Right kidney (tissue), 1 donor: Measurements from ENCODE around the gene INHA.

Experiments used
- DNase-seq: peaks from one replicate; pipeline ENCODE4 v3.0.0-alpha.2; 2016

The INHA gene

GRCh38 chr2:219573166-219573565, 1.1 kb downstream of the INHA start:
- no peak for DNase-seq

DNA sequence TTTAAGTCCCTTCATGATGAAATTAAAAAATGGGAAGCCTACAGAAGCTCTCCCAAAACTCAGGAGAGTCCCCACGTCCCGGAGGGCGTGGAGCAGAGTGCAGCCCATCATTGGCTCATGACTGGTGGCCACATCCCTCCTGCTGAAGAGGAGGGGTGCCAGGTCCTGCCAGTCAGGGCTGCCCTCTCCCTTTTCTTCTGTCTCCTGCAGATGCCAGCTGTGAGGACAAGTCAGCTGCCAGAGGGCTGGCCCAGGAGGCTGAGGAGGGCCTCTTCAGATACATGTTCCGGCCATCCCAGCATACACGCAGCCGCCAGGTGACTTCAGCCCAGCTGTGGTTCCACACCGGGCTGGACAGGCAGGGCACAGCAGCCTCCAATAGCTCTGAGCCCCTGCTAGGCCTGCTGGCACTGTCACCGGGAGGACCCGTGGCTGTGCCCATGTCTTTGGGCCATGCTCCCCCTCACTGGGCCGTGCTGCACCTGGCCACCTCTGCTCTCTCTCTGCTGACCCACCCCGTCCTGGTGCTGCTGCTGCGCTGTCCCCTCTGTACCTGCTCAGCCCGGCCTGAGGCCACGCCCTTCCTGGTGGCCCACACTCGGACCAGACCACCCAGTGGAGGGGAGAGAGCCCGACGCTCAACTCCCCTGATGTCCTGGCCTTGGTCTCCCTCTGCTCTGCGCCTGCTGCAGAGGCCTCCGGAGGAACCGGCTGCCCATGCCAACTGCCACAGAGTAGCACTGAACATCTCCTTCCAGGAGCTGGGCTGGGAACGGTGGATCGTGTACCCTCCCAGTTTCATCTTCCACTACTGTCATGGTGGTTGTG, 2.6 kb downstream of the INHA start:
- DNase-seq, result no peak

GRCh38 chr2:219575566-219576504, 3.7 kb downstream of the INHA start:
- DNase-seq, result no peak

DNA sequence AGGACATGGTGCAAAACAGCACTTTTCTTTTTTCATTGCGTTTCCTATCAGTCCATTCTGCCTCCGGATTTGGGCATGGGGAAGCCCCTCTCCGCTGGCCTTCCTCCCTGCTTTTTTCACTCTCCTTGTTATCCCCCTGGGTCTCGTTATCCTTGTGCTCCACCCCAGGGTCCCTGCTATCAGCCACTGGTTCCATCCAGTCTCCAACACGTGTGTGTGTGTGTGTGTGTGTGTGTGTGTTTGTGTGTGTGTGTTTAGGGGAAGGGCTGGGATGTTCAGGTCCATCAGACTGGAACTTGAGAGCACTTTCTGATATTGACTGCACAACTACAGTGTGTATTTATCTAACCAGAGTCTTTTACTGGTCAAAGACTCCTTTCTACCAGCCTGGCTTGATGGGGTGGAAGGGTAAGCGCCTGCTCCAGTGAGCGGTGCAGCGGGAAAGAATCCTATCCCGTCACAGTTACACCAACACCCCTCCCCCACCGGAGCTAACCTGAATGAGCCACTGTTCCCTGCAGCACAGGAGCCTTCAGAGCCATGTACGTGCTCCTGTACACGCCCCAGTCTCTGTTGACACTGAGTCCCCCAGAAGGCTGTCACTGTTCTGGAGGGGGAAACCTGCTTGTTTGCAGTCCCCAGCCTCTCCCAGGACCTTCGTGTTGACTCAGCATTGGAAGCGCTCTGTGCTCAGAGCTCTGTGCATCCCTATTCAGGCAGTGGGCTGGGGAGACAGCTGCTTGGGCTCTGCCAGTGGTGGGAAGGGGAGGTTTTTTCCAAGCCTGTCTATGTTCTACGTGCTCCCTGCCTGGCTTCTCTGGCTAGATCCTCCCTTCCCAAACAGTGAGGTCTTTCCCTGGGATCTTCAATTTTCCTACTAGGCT, 4.6 kb downstream of the INHA start:
- DNase-seq, result peak; percentile 71

GRCh38 chr2:219578811-219579613, 6.9 kb downstream of the INHA start:
- DNase-seq, result no peak

GRCh38 chr2:219581346-219581745, 9.2 kb downstream of the INHA start:
- DNase-seq, result no peak

- DNase-seq, result no peak
Observed at GRCh38 chr2:219591091-219591490, 19.0 kb downstream of the INHA start.

GRCh38 chr2:219592736-219593135, 20.6 kb downstream of the INHA start:
- DNase-seq, result no peak

DNA sequence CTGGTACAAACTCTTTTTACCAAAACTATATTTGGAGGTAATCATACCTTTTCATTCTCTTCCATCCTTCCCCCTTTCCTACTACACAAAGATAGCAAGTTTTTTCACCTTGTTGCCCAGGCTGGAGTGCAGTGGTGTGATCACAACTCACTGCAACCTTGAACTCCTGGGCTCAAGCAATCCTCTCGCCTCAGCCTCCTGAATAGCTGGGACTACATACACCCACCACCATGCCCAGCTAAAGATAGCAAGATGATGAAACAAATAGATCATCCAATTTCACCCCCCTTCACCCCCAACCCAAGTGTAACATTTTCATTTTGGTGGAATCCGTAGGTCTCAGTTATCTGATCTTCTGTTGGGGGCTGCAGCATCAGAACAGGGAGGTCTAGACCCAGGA, 21.0 kb downstream of the INHA start:
- DNase-seq, result no peak

DNA sequence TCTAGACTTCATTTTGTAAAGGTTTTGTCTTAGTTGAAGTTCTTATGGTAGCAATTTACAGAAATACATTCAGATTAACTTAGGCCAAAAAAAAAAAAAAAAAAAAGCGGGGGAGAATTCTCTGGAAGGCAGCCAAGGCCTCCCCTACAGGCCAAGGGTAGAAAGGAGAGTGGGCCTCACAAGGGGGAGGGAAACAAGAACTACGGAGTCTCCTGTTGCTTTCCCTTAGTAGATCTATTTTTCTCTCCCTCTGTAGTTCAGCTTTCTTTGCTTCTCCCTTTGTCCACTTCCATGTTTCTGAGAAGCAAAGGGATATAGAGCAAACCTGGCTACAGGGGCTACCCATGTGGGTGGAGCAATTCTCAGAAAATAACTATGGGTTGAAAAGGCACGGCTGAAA, 23.1 kb downstream of the INHA start:
- DNase-seq, result peak; percentile 49

DNA sequence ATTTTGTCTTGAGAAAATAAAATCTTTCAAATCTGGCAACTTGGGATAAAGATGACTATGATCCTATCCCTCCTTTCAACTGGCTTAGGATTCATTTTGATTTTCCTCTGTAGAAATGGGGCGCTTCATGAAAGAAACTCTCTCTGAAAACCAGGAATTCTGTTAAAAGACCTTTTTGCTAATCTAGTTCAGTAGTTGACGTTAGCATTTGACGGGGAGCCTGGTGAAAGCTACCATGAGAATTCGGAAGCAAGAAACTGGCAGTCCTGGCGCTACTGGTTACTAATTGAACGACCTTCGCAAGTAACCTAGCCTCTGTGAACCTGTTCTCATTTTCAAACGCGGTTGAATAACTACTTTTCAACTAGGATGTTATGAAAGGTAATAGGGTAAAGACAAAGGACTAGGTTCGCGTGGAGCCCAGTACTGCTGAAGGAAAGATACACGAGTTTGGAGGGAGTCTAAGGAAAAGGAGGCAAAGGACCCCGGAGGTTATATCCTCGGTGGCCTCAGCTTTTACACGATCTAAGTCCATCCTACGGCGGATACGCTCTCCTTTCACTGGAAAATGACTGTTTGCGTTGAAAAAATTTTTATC, 24.9 kb downstream of the INHA start:
- DNase-seq, result peak; percentile 84

DNA sequence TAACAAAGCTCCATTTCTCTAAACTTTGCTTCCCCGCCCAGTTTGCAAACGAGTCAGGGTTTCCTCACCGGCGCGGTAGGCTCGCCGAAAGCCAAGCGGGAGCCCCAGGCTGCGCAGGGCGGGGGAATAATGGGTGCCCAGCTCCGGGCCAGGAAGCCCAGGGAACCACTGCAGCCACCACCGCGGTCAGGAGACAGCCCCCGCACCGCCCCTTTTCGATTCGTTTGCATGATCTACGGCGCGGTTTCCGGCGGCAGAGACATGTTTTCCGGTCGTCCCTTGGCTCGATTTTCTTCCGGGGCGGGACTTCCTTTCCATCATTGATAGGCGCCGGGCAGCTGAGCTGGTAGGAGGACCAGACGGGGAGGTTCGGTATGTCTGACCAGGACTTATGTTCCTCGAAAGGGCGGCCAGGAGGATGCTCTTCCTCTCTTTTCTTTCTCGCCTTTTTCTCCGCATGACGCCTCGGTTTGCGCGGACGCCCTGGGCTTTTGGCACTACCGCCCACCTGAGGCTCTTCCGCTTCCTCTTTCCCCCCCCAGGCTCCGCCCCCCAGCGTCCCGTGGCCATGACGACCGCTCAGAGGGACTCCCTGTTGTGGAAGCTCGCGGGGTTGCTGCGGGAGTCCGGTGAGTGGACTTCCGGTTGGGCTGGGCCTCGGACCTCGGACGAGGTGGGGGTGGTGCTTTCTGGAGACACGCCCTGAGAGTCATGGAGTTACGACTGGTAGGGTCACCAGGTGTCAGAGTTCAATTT, 25.6 kb downstream of the INHA start, which contains the start of gene STK11IP:
STK11IP (plus strand) TSS at position 306 of the 756 bp plus-strand sequence; CDS start at position 569, 263 bp downstream.
- DNase-seq, result peak; percentile 99

DNA sequence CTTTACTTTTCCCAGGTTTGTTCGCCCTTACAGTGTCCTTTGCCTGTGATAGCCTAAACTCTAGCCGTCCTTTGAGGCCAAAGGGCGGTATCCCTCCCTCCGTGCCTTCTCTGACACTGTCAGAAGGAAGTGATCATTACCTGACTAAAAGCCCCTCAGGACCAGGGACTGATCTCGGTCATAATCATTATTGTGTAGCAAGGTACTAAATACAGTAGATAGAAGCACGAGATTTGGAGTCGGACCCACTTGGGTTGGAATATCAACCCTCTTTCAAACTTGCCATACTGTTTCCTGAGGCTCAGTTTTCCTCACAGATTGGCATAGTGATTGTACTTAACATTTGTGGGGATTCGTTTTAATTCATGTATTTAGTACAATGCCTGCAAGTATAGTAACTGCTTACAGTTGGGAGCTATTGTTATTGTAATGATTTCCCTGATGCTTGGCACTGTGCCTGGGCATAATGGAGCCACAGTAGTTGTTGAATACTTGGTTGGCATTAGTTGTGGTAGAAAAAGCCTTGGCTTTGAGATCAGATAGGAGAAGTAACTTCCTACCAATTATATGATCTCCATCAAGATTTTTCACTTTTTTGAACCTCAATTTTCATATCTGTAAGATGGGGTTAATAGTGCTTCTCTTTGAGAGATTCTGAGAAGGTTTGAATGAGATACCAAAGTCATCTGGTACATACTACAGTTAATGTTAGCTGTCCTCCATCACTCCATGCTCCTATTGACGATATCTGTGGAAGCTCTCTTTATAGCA, 26.4 kb downstream of the INHA start:
- DNase-seq, result no peak

DNA sequence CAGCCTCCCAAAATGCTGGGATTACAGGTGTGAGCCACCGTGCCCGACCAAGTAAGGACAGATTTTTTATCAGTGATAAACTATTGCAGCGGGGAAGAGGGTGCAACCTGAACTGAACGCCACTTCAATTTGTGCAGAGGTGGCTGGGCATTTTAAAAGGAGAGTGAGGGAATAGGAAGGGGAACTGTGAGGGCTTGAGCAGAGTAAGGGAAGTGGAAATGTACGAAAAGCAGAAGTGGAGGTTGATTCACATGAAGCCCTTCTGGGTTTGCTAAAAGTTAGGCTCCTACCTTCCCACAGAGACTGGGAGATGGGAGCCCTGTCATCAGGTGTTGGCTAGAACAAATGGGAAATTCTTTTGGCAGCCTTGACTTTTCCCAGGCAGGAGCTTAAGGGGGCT, 31.7 kb downstream of the INHA start:
- DNase-seq, result no peak

DNA sequence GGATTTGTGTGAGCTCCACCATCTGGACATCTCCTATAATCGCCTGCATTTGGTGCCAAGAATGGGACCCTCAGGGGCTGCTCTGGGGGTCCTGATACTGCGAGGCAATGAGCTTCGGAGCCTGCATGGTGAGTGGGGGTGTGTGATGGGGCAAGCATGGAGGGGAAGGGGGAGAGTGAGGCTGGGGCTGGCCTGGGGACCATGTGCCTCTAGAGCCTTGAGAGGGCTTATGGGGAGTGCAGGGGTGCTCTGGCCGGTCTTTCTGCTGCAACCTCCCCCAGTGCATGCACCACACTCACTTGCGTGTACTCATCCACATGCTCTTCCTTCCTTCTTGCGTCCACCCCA, 33.5 kb downstream of the INHA start:
- DNase-seq, result no peak

DNA sequence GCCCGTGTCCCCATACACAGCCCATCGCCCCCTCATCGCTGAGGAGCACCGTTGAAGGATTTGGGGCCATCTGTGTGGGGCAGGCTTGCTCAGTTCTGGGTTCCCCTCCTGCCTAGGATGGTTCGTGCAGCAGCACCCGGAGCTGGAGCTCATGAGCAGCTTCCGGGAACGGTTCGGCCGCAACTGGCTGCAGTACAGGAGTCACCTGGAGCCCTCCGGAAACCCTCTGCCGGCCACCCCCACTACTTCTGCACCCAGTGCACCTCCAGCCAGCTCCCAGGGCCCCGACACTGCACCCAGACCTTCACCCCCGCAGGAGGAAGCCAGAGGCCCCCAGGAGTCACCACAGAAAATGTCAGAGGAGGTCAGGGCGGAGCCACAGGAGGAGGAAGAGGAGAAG, 35.8 kb downstream of the INHA start:
- no peak for DNase-seq

DNA sequence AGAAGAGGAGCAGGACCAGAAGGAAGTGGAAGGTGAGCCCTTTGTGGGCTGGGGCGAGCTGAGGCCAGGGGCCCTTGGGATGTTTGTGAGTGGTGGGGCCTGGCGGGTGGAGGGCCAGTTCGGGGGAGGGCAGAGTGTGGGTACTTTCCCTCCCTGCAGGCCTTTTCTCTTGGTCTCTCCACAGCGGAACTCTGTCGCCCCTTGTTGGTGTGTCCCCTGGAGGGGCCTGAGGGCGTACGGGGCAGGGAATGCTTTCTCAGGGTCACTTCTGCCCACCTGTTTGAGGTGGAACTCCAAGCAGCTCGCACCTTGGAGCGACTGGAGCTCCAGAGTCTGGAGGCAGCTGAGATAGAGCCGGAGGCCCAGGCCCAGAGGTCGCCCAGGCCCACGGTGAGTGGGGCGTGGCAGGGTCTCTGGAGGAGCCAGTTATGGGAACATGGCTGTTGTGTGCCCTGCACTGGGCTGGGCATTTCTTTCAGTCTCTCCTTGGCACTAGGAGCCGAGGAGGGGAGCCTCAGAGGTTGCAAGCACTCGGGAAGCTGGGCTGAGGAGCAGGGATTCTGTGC, 36.4 kb downstream of the INHA start:
- DNase-seq, result no peak

- no peak for DNase-seq
Observed at GRCh38 chr2:219609149-219609750, 37.1 kb downstream of the INHA start.

DNA sequence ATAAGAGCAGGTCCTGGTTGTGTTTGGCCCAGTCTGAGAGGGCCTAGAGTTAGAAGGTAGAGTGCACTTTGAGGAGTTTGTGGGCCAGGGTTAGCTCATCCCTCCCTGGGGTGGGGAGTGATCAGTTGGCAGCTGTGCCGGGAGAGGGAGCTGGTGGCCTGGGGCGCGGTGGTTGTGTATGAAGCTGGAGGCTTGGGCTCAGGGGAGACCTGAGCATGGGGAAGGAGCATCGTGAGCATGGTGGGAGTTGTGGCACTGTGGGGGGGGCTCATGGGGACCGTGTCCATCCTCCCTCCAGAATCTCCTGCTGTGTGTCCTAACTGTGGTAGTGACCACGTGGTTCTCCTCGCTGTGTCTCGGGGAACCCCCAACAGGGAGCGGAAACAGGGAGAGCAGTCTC, 39.2 kb downstream of the INHA start:
- no peak for DNase-seq
